Heart left ventricle (tissue), 16 donors: ENCODE measurements around the gene NFE2L3. TPM values are rescaled to one million over a fixed set of nuclear protein-coding genes. Genes with fewer than 3 reads are reported as not detected.

Source experiments
- ATAC-seq, 4 donors: fragments of 200-7000 bp; cut with Tn5 transposase; one replicate each; pipeline ENCODE4 v1.9.1; 2020 to 2022; ENCODE audit warnings: moderate library complexity in 4 of 4, mild to moderate bottlenecking in 3 of 4, moderate number of reproducible peaks in 1 of 4
- DNase-seq, 5 donors: peaks; one replicate each; pipeline ENCODE4 v3.0.0-alpha.2; 2020
- H3K27ac ChIP-seq, 12 donors: fragments of 200-600 bp; sonication (generic) in 4 of 12; one replicate each; pipeline versions ENCODE4 v1.5.0 to v1.8.0; 2016 to 2022; ENCODE audit warnings: mild to moderate bottlenecking in 2 of 12
- H3K27me3 ChIP-seq, 9 donors: fragments of 200-600 bp; sonication (generic) in 2 of 9; one replicate each; pipeline versions ENCODE4 v1.5.1 to v1.8.0; 2016 to 2022; ENCODE audit warnings: mild to moderate bottlenecking in 3 of 9
- H3K36me3 ChIP-seq, 9 donors: fragments of 200-600 bp; sonication (generic) in 2 of 9; one replicate each; pipeline versions ENCODE4 v1.5.0 to v1.8.0; 2018 to 2022; ENCODE audit warnings: mild to moderate bottlenecking in 2 of 9
- H3K4me1 ChIP-seq, 12 donors: fragments of 200-600 bp; sonication (generic) in 4 of 12; one replicate each; pipeline versions ENCODE4 v1.5.0 to v1.8.0; 2016 to 2022; ENCODE audit warnings: mild to moderate bottlenecking in 3 of 12
- H3K4me3 ChIP-seq, 12 donors: fragments of 200-600 bp; sonication (generic) in 4 of 12; one replicate each; pipeline versions ENCODE4 v1.5.0 to v1.8.0; 2017 to 2022; ENCODE audit warnings: mild to moderate bottlenecking in 9 of 12, moderate library complexity in 4 of 12
- H3K9me3 ChIP-seq, 12 donors: fragments of 200-600 bp; sonication (generic) in 4 of 12; one replicate each; pipeline versions ENCODE4 v1.5.0 to v1.8.0; 2016 to 2022; ENCODE audit warnings: mild to moderate bottlenecking in 1 of 12
- POLR2A ChIP-seq, 2 donors: fragments of 450-650 bp; IDR thresholded peaks; one replicate each; pipeline ENCODE4 v1.6.1; 2017; ENCODE audit warnings: antibody characterized with exemption in 2 of 2, mild to moderate bottlenecking in 2 of 2, moderate library complexity in 2 of 2
- WGBS, 4 donors: extraction: QIAGEN DNeasy Blood & Tissue Kit in 2 of 4; methylation state at CpG; one replicate each; pipeline versions ENCODE4 v1.1.5 to v1.1.7; 2013 to 2018; 5-methylcytosine and 5-hydroxymethylcytosine counted together
- intact Hi-C, 10 donors: fragments of 100-400 bp; cut with DNase I; formaldehyde crosslinking; loops; one replicate each; pipeline versions ENCODE4 v1.11.1 to v1.14.2; 2022
- polyA plus RNA-seq, 2 donors: library from polyadenylated mRNA; stranded (reverse); fragments of 200-250 nt; gene quantifications; one replicate each; pipeline ENCODE4 v1.2.3, GENCODE V29; 2013
- total RNA-seq, 9 donors: library from RNA; depleted of rRNA in 2 of 9; stranded (reverse); fragments of >200 nt in 2 of 9; fragmentation: NEBNext Ultra II Directional in 3 of 9; extraction: Animal tissue kit (Norgen Biotek cat#: 25700) in 3 of 9; gene quantifications; one replicate each; pipeline versions ENCODE4 v1.1.0 to v1.2.4, GENCODE V29; 2016 to 2023
- TF ChIP-seq, protein P1 (sequence below), 12 donors: fragments of 200-600 bp; sonication (generic) in 4 of 12; IDR thresholded peaks; one replicate each; pipeline versions ENCODE4 v1.5.0 to v1.8.0; 2018 to 2022; ENCODE audit warnings: antibody characterized with exemption in 12 of 12, mild to moderate bottlenecking in 5 of 12
- donor health status: ischemic (EF 13 %, LVEDD 7.1; RV severe dilation, severe dysfunction).
- donor health status: healthy with polysubstance abuse.
- donor health status: DM: no; HTN: yes; CAD: no.
- donor health status: DM: no; HTN: no; CAD: no.
- donor health status: ischemic (EF 25% LVEDD 6.9; RV normal size, moderate dysfunction).
- donor health status: ischemic (EF 25% LVEDD 5.7; RV mildly dilated, moderate dysfunction).
- donor health status: healthy.
- donor health status: DM: yes; HTN: yes; CAD: no.
- donor health status: ischemic (EF 35%, LVEDD 5.7; RV mildly dilated, moderate dysfunction).
- donor health status: nonischemic (EF 11% LVEDD 7.7; RV severe dilation, severe dysfunction).
- donor health status: DM: yes; HTN: yes; CAD: no.
- donor health status: PGD.
- donor health status: ischemic (EF 29% LVEDD 5.4; RV normal size, mild dysfunction).
- donor health status: nonischemic (EF 23%, LVEDD 6.1; RV moderate dilation, normal function).

Gene NFE2L3
- total and polyA plus RNA-seq, 11 donors = 0.75 to 5.6 (median 1.8) TPM

DNA sequence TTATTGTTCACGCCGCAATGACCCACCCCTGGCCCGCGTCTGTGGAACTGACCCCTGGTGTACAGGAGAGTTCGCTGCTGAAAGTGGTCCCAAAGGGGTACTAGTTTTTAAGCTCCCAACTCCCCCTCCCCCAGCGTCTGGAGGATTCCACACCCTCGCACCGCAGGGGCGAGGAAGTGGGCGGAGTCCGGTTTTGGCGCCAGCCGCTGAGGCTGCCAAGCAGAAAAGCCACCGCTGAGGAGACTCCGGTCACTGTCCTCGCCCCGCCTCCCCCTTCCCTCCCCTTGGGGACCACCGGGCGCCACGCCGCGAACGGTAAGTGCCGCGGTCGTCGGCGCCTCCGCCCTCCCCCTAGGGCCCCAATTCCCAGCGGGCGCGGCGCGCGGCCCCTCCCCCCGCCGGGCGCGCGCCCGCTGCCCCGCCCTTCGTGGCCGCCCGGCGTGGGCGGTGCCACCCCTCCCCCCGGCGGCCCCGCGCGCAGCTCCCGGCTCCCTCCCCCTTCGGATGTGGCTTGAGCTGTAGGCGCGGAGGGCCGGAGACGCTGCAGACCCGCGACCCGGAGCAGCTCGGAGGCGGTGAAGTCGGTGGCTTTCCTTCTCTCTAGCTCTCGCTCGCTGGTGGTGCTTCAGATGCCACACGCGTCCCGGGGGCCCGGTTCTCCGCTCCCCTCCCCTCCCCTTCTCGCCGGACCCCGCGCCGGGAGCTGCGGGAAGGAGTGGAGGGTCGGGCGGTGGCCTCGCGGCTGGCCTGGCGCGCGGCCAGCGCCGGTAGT lies 49.4 kb downstream of the NFE2L3 start, which contains the start of gene CBX3:
TSS of gene CBX3 (plus strand) at position 499 of the 772 bp plus-strand sequence. CDS start 1,254 bp downstream, outside the sequence.
- intact Hi-C loops = loop anchor here in 6 of 10 donors (2.0 to 10.0 kb wide), 6 partner anchors 109 to 1077 kb away; partner anchors contain the start of gene CYCS (in 1 of the 6)
- WGBS, 4 donors = 0 to 3% (median 1%) methylated on average over 33 to 86 of the region's 86 CpGs
- peaks cover 7 to 53% (median 39%) of the 10 kb centered on the region in 12 donors for H3K4me1 ChIP-seq

DNA sequence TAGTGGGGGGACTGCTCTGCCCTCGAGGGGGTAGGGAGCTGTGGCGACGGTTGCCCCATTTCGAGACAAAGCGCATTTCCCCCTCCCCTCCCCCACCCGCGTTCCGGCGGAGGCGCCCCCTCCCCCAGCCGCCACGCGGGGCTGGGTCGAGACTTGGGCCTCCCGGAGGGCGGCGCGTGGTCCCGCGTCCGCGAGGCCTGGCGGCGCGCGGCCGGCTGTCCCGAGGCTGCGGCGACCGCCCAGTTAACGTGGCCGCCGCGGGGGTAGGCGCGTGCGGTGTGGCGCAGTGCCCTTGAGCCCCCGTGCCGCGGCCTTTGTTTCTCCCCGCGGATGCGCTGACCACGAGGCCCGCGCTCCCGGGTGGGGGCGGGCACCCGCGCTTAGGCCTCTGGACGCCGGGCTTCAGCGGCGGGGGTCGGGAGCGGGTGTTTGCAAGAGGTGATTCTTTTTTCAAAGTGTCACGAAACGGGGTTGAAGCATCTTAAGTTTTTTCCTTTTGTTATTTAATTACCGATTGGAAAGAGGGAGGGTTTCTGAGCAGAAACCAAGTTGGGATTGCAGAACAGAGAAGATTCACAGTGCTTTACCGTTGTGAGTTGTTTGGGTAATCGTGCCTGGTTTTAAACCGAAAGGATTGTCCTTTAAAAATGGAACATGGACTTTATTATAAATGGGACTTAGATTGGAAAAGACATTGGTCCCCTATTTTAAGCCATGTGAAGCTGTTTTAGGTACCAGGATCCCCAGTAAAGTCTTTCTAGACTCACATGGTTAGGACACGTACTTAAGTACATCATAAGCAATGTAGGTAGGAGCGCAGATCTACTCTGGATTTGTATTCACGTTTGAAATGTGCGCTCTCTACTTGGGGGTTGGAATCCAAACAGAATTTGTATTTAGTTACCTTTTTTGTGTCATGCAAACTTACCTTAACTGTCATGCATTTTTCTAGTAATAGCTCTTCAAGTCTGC lies 50.3 kb downstream of the NFE2L3 start:
- WGBS, 4 donors = 1 to 3% (median 2%) methylated on average over 24 to 68 of the region's 68 CpGs
- Histone ChIP-seq H3K4me1 (peaks cover 2 to 44% (median 31%) of the 10 kb centered on the region in 12 donors), H3K4me3 (peak overlapping the region; percentile 70 to 97 (median 85)), H3K9me3 (no peaks in the 10 kb centered on the region), H3K36me3 (peaks cover 0 to 38% (median 25%) of the 10 kb centered on the region in 9 donors), H3K27me3 (no peaks in the 10 kb centered on the region), H3K27ac (peak overlapping the region; percentile 96 to 100 (median 99))
- intact Hi-C loops = loop anchor here in 5 of 10 donors (5.0 to 10.0 kb wide), 5 partner anchors 110 to 1078 kb away; partner anchors contain the start of gene CYCS (in 1 of the 5)
- DNase-seq (peak; percentile 61 to 80 (median 64)), ATAC-seq (peak in 2 of 4 donors; percentile 21 to 38)
- TF ChIP-seq, protein P1, sequence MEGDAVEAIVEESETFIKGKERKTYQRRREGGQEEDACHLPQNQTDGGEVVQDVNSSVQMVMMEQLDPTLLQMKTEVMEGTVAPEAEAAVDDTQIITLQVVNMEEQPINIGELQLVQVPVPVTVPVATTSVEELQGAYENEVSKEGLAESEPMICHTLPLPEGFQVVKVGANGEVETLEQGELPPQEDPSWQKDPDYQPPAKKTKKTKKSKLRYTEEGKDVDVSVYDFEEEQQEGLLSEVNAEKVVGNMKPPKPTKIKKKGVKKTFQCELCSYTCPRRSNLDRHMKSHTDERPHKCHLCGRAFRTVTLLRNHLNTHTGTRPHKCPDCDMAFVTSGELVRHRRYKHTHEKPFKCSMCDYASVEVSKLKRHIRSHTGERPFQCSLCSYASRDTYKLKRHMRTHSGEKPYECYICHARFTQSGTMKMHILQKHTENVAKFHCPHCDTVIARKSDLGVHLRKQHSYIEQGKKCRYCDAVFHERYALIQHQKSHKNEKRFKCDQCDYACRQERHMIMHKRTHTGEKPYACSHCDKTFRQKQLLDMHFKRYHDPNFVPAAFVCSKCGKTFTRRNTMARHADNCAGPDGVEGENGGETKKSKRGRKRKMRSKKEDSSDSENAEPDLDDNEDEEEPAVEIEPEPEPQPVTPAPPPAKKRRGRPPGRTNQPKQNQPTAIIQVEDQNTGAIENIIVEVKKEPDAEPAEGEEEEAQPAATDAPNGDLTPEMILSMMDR (IDR thresholded peaks at IDR 0.05) = no peak
- TF ChIP-seq POLR2A (IDR thresholded peaks at IDR 0.05) = no peak

More for the DNA sequence above, 49.4 kb downstream of the NFE2L3 start, which contains the start of gene CBX3:
- TF ChIP-seq, protein P1 (IDR thresholded peaks at IDR 0.05) = no peak
- TF ChIP-seq POLR2A (IDR thresholded peaks at IDR 0.05) = peak in 1 of 2 donors; percentile 48
- peaks cover 0 to 38% (median 25%) of the 10 kb centered on the region in 9 donors for H3K36me3 ChIP-seq
- no peaks in the 10 kb centered on the region for H3K27me3 ChIP-seq
- peak; percentile 65 to 80 (median 74) for ATAC-seq
- DNase-seq = peak; percentile 91 to 95 (median 92)
- H3K27ac ChIP-seq = peak within 1 kb of the TSS; percentile 96 to 100 (median 99)
- peak within 1 kb of the TSS; percentile 75 to 97 (median 88) for H3K4me3 ChIP-seq
- no peaks in the 10 kb centered on the region for H3K9me3 ChIP-seq

DNA sequence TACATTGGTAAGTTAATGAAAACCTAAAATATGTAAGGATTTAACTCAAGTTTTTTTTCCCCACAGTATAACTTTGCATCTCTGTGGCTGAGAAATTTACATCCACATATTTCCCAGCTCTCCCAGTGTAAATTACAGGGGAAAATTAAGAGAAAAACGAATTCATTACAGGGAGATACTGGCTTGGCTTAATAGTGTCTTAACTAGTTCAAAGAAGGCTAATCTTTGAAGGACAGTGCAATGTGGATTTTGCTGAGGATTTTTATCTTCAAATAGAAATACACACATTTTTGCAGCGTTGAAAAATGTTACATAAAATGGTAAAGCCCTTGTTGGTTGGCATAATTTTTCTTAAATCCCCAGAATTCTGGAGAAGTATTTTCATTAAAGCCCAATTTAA lies 51.0 kb downstream of the NFE2L3 start:
- peaks cover 0 to 39% (median 28%) of the 10 kb centered on the region in 9 donors for H3K36me3 ChIP-seq
- peak overlapping the region in 6 of 12 donors; percentile 97 to 100 (median 98) for H3K27ac ChIP-seq
- no peaks in the 10 kb centered on the region for H3K27me3 ChIP-seq
- no peak for ATAC-seq
- TF ChIP-seq POLR2A (IDR thresholded peaks at IDR 0.05) = no peak
- TF ChIP-seq, protein P1 (IDR thresholded peaks at IDR 0.05) = no peak
- DNase-seq = no peak
- no peaks in the 10 kb centered on the region for H3K9me3 ChIP-seq
- H3K4me3 ChIP-seq = peak overlapping the region; percentile 12 to 97 (median 85)
- WGBS, 4 donors = 6 to 11% (median 7%) methylated on average over 2 of the region's 2 CpGs
- H3K4me1 ChIP-seq = peaks cover 0 to 38% (median 24%) of the 10 kb centered on the region in 12 donors
- intact Hi-C loops = loop anchor here in 5 of 10 donors (5.0 to 10.0 kb wide), 5 partner anchors 111 to 1078 kb away; partner anchors contain the start of gene CYCS (in 1 of the 5)
